Measurements from ENCODE around the gene ZBED1.

DNA sequence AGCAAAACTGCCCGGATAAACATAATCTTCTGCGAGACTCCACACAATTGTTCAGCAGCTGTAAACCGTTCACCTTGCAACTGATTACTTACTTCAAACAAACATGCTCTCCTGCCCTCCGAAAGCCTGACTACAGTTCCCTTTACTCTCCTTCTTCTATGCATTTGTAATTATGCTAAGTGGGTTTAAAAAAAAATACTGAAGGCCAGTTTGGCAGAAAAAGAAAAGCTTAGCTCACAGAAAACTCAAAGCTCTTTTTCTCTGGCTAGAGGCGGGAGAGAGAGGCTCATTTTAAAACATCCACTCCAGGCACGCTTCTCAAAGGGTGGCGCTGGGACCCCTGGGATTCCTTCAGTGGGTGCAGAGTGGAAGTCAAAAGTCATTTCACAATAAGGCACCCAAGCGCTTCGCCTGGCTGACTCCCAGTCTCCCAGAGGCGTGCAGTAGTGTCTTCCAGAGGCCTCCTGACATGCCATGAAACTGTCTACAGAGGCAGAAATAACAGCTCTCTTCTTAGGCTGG, 1.9 kb downstream of the ZBED1 start:
- TF ChIP-seq POLR2A (IDR thresholded peaks at IDR 0.05; ENCODE audit: low read length): no peak
- no peak for TF ChIP-seq GATA1 (IDR thresholded peaks at IDR 0.05; ENCODE audit: low read depth, low read length)

Measured in erythroblast (primary cell).